Measurements from ENCODE around the gene GRIA1.

DNA sequence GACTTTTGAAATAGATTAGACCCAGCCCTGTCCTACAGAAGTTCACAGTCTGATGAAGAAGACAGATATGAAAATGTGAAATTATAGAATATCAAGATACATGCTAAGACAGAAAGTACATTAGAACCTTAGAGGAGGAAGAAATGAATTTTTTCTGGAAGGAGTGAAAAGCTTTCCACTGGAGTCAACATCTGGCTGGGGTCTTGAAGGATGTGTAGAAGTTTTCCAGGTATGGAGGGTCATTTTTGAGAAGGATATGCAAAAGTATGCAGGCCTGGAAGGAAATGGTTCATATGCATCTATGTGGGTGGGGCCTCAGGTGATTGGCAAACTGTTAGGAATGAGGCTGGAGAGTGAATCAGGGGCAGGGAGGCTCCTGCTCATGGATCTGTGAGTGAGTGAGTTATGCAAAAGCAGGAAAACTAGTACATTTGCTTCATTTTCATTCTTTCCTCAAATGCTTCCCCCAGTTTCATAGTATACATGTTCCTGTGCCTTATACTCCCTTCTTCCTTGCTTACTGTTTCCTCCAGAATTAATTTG, 142.3 kb downstream of the GRIA1 start:
- TF ChIP-seq, protein P1, sequence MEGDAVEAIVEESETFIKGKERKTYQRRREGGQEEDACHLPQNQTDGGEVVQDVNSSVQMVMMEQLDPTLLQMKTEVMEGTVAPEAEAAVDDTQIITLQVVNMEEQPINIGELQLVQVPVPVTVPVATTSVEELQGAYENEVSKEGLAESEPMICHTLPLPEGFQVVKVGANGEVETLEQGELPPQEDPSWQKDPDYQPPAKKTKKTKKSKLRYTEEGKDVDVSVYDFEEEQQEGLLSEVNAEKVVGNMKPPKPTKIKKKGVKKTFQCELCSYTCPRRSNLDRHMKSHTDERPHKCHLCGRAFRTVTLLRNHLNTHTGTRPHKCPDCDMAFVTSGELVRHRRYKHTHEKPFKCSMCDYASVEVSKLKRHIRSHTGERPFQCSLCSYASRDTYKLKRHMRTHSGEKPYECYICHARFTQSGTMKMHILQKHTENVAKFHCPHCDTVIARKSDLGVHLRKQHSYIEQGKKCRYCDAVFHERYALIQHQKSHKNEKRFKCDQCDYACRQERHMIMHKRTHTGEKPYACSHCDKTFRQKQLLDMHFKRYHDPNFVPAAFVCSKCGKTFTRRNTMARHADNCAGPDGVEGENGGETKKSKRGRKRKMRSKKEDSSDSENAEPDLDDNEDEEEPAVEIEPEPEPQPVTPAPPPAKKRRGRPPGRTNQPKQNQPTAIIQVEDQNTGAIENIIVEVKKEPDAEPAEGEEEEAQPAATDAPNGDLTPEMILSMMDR (conservative IDR thresholded peaks at IDR 0.05; ENCODE audit: low read depth, low read length): no peak
- TF ChIP-seq POLR2A (IDR thresholded peaks at IDR 0.05; ENCODE audit: low read depth, low read length) (no peak), MXI1 (IDR thresholded peaks at IDR 0.05; ENCODE audit: borderline replicate concordance, low read depth, low read length) (no peak), RFX5 (IDR thresholded peaks at IDR 0.05; ENCODE audit: low read depth, low read length) (no peak), CEBPB (IDR thresholded peaks at IDR 0.05; ENCODE audit: low read depth, low read length) (no peak)
